HepG2 (cell line): Measurements from ENCODE around the gene NR2F6.

Experiments used
- ARHGAP35 ChIP-seq: sonication (generic); formaldehyde crosslinking; IDR thresholded peaks from 2 replicates; pipeline ENCODE4 v1.9.0; 2022; ENCODE audit warnings: mild to moderate bottlenecking, inconsistent platforms, moderate library complexity, missing genetic modification reagents, borderline replicate concordance
- ATF1 ChIP-seq: IDR thresholded peaks from 2 replicates; pipeline ENCODE4 v1.6.1; 2016; ENCODE audit warnings: mild to moderate bottlenecking, control low read depth
- CEBPB ChIP-seq: IDR thresholded peaks from 2 replicates; pipeline ENCODE4 v1.6.1; 2011; ENCODE audit warnings: low read depth, low read length, improper control_type of control experiment, borderline replicate concordance
- HNRNPL ChIP-seq: fragments of 200-400 bp; formaldehyde crosslinking; IDR thresholded peaks from 2 replicates; pipeline ENCODE4 v1.6.1; 2017; ENCODE audit warnings: mild to moderate bottlenecking, low read depth, low read length
- MAFK ChIP-seq, 2 experiments: IDR thresholded peaks in 1 of 2; conservative IDR thresholded peaks in 1 of 2; 2 replicates each; pipeline ENCODE4 v1.6.1; 2011; ENCODE audit warnings: improper control_type of control experiment in 2 of 2, low read length in 2 of 2
- SMAD3 ChIP-seq: sonication (generic); formaldehyde crosslinking; IDR thresholded peaks from 2 replicates; pipeline ENCODE4 v1.4.0; 2020; ENCODE audit warnings: missing genetic modification reagents
- SRSF9 ChIP-seq: fragments of 200-400 bp; formaldehyde crosslinking; IDR thresholded peaks from 2 replicates; pipeline ENCODE4 v1.6.1; 2018; ENCODE audit warnings: borderline replicate concordance, mild to moderate bottlenecking, low read depth, low read length; ENCODE audit not compliant: insufficient read depth, poor library complexity, severe bottlenecking
- TBP ChIP-seq: sonication (generic); formaldehyde crosslinking; IDR thresholded peaks from 2 replicates; pipeline ENCODE4 v1.5.0; 2020; ENCODE audit warnings: missing genetic modification reagents
- ZNF792 ChIP-seq: IDR thresholded peaks from 2 replicates; pipeline ENCODE4 v1.6.1; 2016
- TF ChIP-seq, protein P1 (sequence below): IDR thresholded peaks from 2 replicates; pipeline ENCODE4 v1.6.1; 2012; ENCODE audit warnings: inconsistent platforms
- TF ChIP-seq, protein P2 (sequence below): sonication (generic); formaldehyde crosslinking; IDR thresholded peaks from 2 replicates; pipeline ENCODE4 v1.5.0; 2020; ENCODE audit warnings: missing genetic modification reagents

DNA sequence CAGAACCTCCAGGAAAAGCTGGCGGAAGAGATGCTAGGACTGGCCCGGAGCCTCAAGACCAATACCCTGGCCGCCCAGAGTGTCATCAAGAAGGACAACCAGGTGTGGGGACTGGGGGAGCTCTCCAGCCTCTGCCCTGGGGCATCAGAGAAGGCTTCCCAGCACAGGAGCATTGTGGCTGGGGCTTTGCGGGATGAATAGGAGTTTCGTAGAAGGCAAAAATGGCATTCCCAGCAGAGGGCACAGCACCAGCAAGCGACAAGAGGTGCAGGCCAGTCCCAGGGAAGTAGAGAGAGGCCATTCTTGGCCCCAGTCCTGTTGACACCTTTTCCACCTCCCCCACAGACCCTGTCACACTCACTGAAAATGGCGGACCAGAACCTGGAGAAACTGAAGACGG lies 26.4 kb downstream of the NR2F6 start:
- TF ChIP-seq, protein P1, sequence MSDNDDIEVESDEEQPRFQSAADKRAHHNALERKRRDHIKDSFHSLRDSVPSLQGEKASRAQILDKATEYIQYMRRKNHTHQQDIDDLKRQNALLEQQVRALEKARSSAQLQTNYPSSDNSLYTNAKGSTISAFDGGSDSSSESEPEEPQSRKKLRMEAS = no peak
- TF ChIP-seq TBP (no peak), ARHGAP35 (no peak), SRSF9 (no peak), CEBPB (no peak), MAFK (conservative IDR thresholded peaks at IDR 0.05 in 1 of 2, IDR thresholded peaks at IDR 0.05 in 1 of 2; ENCODE audit: low read length in 2 of 2) (no peak), ZNF792 (CRISPR knock-in tag) (no peak), SMAD3 (no peak), ATF1 (CRISPR knock-in tag) (no peak), HNRNPL (no peak)
- TF ChIP-seq, protein P2, sequence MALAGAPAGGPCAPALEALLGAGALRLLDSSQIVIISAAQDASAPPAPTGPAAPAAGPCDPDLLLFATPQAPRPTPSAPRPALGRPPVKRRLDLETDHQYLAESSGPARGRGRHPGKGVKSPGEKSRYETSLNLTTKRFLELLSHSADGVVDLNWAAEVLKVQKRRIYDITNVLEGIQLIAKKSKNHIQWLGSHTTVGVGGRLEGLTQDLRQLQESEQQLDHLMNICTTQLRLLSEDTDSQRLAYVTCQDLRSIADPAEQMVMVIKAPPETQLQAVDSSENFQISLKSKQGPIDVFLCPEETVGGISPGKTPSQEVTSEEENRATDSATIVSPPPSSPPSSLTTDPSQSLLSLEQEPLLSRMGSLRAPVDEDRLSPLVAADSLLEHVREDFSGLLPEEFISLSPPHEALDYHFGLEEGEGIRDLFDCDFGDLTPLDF = no peak
